ENCODE data around the gene TOM1. TPM values are rescaled to one million over a fixed set of nuclear protein-coding genes. Genes with fewer than 3 reads are reported as not detected.

TOM1 gene
- total RNA-seq, 6 experiments from 2014 or later, result 34.2 to 47.2 (median 44.6) TPM

DNA sequence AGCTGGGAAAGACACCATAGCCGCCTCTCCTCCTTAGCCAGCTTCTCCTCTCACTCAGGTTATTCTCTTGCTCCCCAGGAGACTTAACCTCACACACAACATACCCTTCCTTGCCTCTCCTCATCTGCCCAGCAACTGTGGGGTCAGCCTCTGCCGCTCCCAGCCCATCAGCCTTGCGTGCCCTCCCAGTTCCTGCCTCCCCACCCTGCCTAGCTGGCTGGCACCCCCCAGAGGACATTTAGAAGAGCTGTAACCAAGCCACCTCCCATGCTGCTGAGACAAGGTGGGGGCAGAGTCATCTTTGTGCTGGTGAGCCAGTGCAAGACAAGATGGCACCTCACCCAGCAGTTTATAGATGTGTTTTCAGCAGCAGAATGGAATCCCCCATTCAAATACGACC is 38.2 kb downstream of the TOM1 start:
- TF ChIP-seq, protein P1, sequence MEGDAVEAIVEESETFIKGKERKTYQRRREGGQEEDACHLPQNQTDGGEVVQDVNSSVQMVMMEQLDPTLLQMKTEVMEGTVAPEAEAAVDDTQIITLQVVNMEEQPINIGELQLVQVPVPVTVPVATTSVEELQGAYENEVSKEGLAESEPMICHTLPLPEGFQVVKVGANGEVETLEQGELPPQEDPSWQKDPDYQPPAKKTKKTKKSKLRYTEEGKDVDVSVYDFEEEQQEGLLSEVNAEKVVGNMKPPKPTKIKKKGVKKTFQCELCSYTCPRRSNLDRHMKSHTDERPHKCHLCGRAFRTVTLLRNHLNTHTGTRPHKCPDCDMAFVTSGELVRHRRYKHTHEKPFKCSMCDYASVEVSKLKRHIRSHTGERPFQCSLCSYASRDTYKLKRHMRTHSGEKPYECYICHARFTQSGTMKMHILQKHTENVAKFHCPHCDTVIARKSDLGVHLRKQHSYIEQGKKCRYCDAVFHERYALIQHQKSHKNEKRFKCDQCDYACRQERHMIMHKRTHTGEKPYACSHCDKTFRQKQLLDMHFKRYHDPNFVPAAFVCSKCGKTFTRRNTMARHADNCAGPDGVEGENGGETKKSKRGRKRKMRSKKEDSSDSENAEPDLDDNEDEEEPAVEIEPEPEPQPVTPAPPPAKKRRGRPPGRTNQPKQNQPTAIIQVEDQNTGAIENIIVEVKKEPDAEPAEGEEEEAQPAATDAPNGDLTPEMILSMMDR (IDR thresholded peaks at IDR 0.05), result peak; percentile 11; the same call in 1 of the 2 replicates
- Mint-ChIP-seq H3K4me1 (ENCODE audit: low read depth) (peaks cover 9% of the 10 kb centered on the region), H3K36me3 (ENCODE audit: low read depth) (peaks cover 18% of the 10 kb centered on the region), H3K4me3 (no peak overlapping the region), H3K27me3 (ENCODE audit: insufficient read depth) (peaks cover 5% of the 10 kb centered on the region), H3K27ac (no peak overlapping the region), H3K9me3 (no peaks in the 10 kb centered on the region)
- no peak for DNase-seq

DNA sequence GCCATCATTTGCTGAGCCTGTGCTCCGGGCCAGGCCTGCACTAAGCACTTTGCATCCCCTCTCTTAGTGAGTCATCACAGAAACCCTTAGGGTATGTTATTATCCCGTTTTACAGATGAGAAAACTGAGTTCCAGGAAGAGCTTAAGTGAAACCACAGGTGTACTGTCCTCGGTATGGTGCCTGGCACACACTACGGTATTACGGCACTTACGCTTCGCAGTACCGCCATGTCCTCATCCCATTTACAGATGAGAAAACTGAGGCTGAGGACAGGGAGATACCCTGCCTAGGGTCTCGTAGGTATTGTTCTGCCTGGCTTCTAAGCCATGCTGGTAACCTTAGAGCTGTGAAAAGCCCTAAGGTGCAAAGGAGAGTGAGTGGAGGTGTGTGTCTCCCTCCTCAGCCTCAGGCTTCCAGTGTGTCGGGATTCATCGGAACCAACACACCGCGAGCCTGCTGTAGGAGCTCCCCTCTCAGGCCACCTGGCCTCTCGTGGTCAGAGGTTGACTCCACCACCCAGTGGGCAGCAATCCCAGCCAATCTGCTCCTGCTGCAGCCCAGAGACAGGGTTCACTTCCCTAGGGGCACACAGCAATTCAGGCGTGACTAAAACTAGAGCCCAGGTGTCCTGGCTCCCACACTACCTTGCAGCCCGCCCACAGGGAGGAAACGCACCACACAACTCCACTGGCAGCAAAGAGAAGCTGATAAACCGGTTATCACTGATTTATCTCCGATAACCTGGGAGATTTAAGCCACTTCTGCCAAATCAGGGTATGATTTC is 41.6 kb downstream of the TOM1 start:
- TF ChIP-seq, protein P1 (IDR thresholded peaks at IDR 0.05), result no peak
- no peak for DNase-seq
- Mint-ChIP-seq H3K4me1 (ENCODE audit: low read depth) (no peaks in the 10 kb centered on the region; the same call in 1 of the 2 replicates), H3K9me3 (no peaks in the 10 kb centered on the region), H3K4me3 (no peak overlapping the region), H3K27ac (no peak overlapping the region), H3K27me3 (ENCODE audit: insufficient read depth) (peaks cover 2% of the 10 kb centered on the region), H3K36me3 (ENCODE audit: low read depth) (peaks cover 12% of the 10 kb centered on the region)

DNA sequence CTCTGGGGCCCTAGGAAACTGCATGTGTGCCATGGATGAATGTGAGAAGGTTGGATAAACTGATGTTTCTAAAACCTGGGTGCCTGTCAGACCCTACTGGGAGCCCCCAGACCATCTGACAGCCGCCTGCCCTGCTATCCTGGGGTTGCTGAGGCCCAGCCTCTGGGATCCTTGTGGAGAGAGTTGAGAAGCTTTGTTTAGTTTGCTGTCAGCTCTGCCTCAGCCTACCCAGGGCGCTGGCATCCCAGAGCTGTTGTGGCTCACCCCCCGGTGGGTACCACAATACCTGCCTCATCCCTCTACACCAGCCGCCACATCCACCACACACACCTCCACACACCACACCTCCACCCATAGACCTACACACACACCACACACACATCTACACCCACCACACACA is 42.7 kb downstream of the TOM1 start:
- Mint-ChIP-seq H3K27ac (no peak overlapping the region), H3K36me3 (ENCODE audit: low read depth) (peaks cover 12% of the 10 kb centered on the region), H3K4me1 (ENCODE audit: low read depth) (no peaks in the 10 kb centered on the region), H3K4me3 (no peak overlapping the region), H3K9me3 (no peaks in the 10 kb centered on the region), H3K27me3 (ENCODE audit: insufficient read depth) (peaks cover 2% of the 10 kb centered on the region)
- DNase-seq, result no peak
- TF ChIP-seq, protein P1 (IDR thresholded peaks at IDR 0.05), result no peak

DNA sequence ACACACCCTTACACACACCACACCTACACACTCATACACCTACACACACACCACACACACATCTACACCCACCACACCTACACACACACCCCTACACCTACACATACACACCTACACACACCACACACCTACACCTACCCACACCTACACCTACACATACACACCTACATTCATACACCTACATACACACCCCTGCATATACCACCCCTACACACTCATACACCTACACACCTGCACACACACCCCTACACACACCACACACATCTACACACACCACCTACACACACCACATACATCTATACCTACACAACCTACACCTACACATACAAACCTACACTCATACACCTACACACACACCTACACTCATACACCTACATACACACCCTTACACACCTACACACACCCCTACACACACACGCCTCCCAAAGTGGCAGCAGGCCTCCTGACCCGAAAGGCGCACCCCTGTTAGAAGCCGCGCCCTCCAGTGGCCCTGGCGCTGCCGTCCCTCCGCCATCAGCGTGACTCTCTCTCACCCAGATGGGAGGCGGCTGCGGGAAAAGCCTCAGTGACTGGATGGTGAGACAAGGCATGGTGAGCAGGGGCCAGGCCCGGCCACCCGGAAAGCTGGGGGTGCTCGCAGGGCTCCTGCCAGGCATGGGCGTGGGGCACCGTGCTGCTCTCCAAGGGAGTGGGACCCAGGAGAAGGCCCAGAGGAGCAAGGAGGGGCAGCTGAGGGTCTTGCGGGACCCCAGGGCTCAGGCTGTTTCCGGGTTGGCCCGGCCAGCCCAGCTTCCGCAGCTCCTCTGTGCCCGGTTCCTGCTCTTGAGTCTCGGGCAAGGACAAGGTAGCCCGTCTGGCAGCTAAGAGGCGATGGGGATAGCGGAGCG is 44.2 kb downstream of the TOM1 start:
- TF ChIP-seq, protein P1 (IDR thresholded peaks at IDR 0.05), result no peak
- Mint-ChIP-seq H3K27me3 (ENCODE audit: insufficient read depth) (peaks cover 2% of the 10 kb centered on the region), H3K4me1 (ENCODE audit: low read depth) (no peaks in the 10 kb centered on the region), H3K9me3 (no peaks in the 10 kb centered on the region), H3K36me3 (ENCODE audit: low read depth) (peaks cover 12% of the 10 kb centered on the region), H3K27ac (no peak overlapping the region), H3K4me3 (no peak overlapping the region)
- DNase-seq, result no peak

DNA sequence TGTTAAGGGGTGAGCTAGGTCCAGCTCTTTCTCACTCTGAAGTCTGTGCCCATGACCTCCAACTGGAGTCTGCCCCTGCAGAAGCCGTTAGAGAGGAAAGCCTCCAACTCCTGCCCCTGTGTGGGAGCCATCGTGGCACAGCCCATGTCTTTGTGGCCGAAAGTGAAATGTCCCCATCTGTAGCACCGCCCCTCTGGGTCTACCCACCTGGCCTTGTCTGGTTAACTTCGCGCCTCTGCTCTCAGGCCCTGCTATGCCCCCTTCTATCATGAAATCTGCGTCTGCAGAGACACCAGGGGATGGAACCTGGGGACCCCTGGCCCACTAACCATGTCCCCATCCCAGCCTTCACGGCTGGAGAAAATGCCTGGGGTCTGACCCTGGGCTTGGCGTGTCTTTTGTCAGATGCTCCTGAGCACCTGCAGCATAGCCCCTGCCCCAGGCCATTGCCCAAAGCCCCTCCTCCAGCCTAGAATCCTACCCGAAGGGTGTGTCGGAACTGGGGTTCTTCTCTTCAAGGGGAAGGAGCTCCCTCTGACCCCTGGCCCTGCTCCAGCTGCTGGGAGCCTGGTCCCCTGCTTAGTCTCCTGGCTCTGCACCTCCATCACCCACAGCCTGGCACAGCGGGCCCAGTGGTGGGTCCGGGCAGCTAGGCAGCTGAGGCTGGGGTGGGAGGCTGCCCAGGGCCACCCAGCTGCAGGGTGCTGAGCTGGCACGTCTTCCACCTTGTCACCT is 45.4 kb downstream of the TOM1 start:
- TF ChIP-seq, protein P1 (IDR thresholded peaks at IDR 0.05), result no peak
- DNase-seq, result no peak
- peaks cover 5% of the 10 kb centered on the region; the same call in 1 of the 2 replicates for H3K4me1 Mint-ChIP-seq (ENCODE audit: low read depth)
- H3K9me3 Mint-ChIP-seq, result no peaks in the 10 kb centered on the region
- no peak overlapping the region for H3K4me3 Mint-ChIP-seq
- H3K27me3 Mint-ChIP-seq (ENCODE audit: insufficient read depth), result peaks cover 1% of the 10 kb centered on the region
- no peak overlapping the region for H3K27ac Mint-ChIP-seq
- H3K36me3 Mint-ChIP-seq (ENCODE audit: low read depth), result peaks cover 8% of the 10 kb centered on the region

Measured in HFFc6 (cell line).